NCI-H2029 treated with DMSO at 0.1 percent for 48 hours (cell line): ENCODE data around the gene EPAS1.
A peak's percentile ranks its signal among the peaks of the same experiment; 100 is the strongest.

Experiments used
- DNase-seq: peaks from one replicate; lab custom pipeline; 2025; lab: John Stamatoyannopoulos, UW

Gene EPAS1

DNA sequence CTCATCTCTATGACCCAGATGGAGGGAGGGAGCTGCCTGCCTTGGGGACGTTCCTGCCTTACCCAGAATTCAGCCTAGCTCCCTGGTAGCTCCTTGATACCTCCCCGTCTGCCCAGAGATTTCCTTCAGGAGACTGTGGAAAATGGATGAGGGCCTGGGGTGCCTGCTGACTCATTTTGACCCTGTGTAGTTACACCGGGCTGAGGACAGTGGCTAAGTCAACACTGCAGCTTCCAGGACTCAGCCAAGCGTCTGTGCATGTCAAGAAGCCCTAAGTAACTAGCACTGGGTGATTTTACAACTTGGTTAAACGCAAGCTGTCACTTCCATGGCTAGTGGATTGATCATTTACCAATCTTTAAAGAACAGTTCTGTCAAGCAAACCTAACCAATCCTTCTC lies 23.3 kb upstream of the EPAS1 start:
- no peak for DNase-seq

DNA sequence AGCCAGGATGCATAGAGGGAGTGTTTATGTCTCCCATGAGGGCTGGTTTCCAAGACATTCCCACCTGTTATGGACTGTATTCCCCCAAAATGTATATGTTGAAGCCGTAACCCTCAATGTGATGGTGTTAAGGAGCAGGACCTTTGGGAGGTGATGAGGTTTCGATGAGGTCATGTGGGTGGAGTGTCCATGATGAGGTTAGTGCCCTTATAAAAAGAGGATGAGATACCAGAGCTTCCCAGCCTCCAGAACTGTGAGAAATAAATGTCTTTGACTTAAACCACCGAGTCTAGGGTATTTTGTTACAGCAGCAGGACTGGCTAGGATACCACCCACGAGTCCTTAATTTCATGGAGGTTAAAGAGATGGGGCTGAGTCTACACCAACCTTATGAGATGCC lies 22.6 kb upstream of the EPAS1 start:
- DNase-seq: no peak

DNA sequence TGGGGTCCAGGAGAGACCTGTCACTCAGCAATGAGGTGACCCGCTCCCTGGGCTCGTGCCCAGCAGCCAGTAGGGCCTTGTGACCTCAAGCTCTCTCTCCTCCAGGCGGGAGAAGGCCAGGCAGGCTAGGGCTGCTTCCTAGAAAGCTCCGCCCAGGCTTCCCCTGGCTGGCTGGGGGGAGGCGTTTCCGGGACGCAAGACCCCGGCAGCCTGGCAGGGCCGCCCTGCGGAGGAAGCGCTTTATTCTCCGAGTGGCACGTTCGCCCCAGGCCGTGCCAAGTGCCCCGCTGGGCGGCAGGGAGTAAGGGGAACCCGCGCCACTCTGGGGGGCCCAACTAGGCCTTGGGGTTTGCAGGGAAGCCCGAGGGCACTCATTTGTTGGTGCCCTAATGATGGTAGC lies 21.2 kb upstream of the EPAS1 start:
- no peak for DNase-seq

DNA sequence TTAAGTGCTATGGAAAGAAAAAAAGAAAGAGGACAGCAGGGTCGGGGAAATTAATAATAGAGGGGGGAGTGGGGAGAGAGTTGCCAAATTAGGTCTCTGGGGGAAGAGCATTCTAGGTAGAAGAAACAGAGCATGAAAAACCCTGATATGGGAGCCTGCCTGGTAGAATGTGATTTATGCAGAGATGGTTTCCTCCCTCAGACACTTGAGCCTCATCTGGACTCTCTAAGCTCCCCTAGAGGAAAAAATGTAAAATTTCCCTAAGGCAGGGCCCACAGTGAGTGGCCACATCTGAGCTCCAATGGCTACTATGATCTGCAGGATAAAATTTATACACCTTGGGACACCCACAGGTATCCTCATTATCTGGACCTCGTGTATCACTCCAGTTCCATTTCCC lies 20.6 kb upstream of the EPAS1 start:
- no peak for DNase-seq

DNA sequence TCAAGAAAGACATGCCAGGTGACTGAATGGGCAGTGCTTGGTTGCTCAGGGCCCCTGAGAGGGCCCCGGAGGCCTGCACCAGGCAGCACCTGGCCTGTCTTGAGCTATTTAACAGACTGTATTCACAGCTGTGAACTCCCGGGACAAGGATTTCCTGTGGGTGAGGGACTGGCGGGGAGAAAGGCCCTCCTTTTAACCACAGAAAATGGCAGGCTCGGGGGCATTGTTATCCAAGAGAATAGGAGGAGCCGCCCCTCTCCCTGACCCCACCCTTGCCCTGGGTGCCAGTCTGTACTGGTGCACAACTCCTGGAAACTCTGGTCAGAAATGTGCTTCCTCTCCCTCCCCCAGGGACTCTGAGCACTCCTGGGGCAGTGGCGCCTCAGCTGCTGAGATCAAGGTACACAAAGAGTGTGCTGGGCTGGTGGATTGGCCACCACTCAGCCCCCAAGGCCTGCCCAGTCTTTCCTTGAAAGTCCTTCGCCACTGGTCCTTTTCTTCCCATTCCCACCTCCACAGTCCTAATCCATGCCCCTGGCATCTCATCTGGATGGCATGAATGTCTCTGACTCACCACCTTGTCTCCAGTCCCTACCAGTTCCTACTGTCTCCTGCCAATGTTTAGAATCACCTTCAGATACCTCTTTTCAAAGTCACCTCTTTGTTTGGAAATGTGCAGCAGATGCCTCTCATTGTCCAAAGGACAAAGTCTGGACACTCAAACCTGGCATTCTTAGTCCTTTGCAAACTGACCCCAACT lies 19.6 kb upstream of the EPAS1 start:
- no peak for DNase-seq

DNA sequence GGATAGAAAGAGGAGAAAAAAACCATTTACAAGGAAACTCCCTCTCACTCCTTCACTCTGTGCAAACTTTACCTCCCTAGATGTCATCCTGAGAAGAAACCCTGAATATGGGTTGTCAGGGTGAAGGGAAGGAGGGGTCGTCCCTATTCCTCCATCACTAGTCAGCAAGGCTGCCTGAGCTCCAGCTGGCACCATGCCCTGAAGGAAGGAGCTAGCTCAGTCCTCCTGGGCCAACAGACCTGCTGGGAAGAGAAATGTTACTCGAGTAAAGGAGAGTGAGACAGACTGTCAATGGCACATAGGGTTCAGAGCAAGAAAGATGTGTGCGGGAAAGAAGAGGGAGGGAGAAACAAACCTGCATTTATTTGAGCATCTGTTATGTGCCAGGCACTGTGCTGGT lies 18.3 kb upstream of the EPAS1 start:
- DNase-seq: no peak

DNA sequence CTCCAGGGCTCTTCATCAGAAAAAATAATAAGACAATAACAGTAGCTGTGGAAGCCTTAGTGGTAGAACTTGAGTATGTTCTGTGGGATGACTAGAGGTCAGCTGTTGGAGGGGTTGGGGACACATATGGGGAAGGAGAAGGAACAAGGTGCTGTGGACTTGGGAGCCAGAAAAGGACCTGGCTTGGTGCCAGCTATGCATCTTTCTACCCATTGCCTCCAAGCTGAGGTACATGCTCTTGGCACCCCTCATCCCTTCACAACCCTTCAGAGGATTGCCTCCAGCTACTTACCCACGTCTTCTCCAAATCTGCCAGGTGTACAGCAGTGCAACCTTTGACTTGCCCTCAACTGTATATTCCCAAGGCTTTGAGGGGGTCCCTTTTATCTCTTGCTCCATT lies 15.3 kb upstream of the EPAS1 start:
- no peak for DNase-seq

DNA sequence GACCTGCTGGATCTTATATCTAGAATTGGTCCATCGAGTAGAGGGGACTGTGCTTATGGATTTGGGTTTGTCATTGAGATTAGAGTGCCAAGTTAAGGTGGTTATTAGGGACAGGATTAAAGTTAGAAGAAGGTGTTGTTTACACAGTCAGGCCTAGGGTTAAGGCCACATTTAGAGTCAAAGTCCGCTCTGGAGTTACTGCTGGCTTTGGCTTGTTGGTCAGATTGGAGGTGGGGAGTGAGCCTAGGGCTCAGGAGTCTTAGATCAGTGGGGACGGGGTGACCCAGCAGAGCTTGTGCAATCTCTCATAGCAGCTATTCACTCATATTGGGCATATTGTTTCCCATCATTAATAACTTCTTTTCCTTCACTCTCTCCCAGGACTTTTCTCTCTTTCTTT lies 13.5 kb upstream of the EPAS1 start:
- DNase-seq: no peak

DNA sequence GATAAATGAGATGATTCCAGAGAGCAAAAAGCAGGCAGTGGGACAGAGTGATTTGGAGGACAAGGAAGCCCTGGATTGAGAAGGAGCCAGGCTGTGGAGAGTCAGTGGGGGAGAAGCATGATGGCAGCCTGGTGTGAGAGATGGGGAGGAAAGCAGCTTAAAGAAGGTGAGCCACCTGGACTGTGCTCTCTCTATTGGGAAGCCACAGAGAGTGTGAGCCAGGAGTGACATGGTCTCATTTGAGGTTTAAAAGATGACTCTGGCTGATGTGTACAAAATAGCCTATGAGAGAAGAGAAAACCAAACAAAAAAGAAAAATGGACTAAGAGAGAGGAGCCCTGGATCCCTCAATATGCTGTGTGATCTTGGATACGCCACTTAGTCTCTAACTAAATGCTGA lies 12.9 kb upstream of the EPAS1 start:
- no peak for DNase-seq

DNA sequence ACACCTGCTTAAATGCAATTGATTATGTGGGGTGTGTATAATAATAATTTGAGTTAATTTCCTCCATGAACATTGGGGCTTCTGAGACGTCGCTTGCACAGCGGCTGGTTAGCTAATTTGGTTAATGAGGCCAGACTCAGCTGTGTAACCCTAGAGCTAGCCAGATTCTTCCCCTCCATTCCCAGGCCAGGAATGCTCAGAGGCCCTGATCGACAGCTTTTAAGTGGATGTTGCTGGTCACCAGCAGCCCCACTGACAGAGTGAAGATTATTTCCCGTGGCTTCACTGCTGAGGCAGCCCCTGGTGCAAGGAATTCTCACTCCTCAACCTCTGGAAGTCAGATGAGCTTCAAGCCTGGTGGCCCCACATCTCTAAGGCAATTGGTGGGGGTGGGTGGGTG lies 12.4 kb upstream of the EPAS1 start:
- DNase-seq: no peak

DNA sequence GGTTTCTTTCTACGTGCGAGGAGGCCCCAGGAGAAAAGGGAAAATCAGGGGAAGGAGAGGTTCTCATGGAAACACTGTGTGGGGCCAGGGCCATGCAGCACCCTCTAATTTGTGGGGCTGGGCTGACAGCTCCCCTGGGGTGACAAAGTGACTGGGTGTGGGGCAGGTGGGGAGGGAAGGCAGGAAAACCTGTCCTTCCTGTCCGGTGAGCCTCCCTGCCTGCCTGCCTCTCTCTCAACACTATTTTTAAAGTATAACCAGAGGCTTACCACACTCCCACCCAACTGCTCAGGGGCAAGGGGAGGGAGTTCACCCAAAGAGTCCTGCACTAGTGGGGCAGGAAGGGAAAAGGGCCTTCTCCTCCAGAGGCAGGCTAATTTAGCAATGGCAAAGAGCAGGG lies 10.5 kb upstream of the EPAS1 start:
- no peak for DNase-seq

DNA sequence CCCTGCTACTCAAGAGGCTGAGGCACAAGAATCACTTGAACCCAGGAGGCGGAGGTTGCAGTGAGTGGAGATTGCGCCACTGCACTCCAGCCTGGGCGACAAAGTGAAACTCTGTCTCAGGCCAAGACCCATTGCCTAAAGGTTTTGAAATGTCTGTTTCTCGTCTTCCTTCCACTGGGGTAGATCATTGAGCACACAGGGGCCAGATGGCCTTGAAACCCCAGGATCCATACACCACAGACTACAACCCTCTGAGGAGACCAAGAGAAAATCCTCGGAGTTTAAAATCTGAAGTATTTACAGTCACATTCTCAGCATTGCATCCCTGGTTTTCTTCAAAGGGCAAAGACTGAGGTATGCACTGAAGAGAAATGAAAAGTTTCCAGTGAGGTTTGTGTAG lies 7.1 kb upstream of the EPAS1 start:
- DNase-seq: no peak

DNA sequence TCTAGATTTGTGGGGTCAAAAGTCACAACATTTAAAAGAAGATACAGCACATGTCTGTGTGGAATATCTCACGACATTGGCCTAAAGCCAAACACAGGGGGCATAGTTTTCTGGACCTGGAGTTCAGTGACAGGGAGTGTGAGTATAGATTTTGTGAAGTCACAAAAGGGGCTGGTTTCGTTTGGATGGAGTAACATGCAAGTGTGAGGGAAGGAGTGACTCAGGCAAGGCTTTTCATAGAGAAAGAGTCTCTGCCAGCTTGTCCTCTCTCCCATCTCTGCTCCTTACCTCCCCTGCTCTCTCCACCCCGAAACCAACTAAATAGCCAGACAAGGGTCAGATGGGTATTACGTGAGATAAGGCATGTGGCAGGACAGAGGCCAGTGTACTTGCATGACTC lies 3.7 kb upstream of the EPAS1 start:
- no peak for DNase-seq

DNA sequence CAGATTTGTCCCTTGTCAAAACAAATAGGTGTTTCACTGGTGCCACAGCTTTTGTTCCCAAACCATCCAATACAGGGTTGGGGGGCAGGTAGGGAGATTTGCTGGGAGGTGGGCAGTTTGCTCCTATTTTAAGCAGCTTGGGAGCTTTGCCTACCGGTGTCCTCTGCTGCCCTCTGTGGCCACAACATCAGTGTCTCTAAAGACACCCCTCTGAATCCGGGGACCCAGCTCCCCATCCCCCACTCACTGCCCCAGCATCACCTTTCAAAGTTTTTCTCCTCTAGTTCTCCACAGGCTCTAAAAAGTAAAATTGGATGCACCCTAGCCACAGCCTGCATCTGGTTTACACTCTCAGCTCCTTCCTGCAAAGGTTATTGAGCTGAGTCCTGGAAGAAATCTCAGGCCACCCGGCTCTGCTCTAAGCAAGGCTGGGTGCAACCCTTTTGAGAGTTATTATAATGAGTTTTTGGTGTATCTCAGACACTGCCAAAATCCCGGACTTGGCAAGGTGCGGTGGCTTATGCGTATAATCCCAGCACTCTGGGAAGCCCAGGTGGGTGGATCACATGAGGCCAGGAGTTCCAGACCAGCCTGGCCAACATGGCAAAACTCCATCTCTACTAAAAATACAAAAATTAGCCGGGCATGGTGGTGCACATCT lies 2.9 kb upstream of the EPAS1 start:
- no peak for DNase-seq

DNA sequence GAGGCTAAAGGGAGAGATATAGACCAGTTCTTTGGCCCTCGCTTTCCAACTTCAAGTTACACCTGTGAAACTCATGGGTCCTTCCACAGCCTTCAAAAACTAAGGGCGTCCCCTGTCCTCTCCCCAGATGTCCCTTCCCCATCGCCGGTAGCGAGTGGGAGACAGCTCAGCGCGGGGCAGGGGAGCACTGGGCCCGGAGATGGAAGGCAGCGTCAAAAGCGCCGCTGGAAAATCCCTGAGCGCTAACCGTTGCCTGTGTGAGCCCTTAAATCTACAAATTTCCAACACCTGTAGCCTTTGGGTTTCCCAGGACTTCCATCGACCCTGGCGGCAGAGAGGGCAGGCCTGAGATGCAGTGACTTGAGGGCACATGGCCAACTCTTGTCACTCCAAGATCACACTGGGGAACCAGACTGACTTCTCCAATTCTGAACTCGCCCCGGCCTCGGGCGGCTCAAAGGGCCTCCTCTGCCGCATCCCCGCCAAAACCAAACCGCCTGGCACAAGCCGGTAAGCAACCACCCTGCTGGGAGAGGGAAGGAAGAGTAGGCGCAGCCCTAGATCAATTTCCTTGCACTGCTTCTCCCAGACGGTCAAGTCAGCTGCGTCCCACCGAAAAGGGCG lies 879 bp upstream of the EPAS1 start:
- no peak for DNase-seq

DNA sequence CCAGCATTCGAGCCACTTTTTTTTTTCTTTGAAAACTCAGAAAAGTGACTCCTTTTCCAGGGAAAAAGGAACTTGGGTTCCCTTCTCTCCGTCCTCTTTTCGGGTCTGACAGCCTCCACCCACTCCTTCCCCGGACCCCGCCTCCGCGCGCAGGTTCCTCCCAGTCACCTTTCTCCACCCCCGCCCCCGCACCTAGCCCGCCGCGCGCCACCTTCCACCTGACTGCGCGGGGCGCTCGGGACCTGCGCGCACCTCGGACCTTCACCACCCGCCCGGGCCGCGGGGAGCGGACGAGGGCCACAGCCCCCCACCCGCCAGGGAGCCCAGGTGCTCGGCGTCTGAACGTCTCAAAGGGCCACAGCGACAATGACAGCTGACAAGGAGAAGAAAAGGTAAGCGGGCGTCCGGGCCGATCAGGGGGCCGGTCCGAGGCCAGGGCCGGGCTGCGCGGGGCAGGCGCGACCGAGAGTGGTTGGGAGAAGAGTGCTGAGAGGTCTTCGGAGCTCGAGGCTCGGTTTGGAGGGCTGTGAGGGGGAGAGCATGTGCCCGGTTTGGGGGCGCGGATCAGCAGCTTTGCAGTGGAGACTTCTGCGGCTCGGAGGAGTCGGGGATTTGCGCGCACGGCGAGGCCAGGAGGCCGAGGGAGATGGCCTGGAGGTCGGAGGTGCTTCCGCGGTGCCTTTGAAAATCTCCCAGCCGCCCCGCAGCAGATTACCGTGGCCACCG lies 502 bp downstream of the EPAS1 start:
- peak; percentile 72 for DNase-seq

DNA sequence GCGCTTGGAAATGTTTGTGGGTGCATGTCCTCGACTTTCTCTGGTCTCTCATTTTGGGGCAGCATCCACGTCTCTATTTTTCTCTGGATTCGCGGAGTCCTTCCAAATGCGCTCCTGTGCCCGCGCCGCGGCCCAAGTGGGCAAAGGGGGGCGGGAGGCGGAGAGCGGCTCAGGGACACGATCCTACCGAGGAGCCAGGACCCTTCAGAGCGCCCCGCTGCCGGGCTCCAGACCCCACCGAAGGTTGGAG lies 990 bp downstream of the EPAS1 start:
- DNase-seq: no peak

DNA sequence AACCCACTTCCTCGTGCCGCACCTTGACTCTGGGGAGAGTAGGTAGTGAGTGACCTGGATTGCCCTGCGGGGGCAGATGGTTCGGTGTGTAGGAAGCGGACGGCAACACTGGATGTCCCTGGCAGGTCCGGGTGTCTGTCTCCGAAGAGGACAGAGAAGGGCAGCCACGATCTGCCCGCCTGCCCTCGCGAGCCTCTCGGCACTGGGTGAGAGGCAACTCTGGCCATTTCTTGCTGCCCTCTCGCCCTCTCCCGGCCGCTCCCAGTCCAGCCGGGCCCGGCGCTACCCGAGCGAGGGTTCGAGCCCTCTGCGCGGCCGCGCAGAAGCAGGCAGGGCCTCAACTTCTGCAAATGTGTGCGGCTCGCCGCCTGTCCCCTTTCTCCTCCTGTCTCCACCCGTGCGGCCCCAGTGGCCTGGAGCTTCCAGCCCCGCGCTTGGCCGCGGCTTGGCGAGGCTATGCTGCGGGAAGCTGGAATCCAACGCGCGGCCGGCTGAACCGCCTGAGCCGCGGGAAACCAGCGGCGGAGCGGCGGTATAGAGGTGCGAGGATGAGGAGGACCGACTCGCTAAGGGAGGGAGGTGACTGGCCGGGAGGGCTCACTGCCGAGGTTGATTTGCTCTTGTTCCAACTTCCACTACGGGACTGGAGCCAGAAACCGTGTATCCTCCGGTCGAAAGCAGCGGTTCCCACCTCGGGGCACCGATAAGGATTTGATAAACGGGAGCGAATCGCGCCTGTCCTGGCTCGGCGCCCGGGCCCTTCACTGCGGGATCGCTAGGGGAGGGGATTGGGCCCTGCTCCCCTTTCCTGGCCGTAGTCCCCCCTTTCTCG lies 1.5 kb downstream of the EPAS1 start:
- peak; percentile 33 for DNase-seq

DNA sequence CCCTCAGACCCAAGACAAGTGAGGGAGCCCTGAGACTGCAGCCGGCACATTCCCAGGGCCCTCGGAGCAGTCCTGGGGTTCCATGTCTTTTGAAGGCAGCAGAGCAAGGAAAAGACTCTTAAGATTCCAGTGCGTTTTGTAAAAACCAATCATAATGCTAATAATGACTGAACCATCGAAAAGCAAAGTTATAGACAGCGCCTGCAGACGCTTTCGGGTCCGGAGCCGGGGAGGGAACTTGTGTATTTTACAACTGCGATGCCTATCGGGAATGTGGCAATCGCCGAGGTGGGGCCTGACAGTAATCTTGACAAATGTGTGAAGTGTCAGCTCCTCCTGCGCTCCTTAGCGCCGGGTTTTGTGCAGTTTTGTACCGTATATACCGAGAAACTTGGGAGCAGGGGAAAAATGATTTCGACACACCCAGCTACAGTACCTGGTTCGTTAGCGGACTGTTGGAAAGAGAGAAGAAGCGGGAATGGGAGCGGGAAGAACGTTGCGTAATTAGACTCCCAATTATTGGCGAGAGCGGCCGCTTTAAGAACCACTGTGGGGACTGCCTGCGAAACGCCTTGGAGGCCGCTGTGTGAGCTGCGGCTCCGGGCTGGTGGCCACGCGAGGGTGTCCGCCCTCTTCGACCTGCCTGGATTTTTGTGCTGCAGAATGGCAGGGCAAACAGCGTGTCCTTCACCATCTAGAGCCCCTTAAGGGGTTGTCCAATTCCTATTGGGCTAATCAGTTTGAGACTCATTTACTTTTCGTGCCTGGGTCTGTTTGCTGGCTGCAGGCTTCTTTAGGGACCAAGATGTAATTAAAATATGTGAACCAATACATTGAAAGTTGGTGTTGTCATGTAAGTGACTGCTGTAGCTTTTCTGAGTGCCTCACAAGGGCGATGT lies 2.4 kb downstream of the EPAS1 start:
- peak; percentile 52 for DNase-seq

DNA sequence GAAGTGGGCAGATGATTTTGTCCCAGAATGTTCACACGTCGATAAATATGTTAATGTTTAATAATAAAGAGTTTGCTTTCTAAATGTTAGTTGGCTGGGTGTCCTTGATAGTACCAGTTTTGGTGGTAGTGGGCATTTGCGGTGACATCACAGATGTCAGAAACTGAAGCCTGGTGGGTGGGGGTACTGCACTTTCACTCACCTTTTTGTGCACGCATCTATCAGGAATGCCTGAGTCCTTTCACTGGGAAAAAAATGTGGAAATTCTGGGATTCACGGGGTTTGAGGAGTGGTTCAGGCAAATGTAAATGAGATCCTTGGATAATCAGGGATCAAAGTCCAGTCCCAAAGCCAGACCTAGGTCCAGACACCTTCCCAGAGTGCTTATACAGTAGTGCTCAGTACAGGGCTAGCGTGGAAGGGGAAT lies 3.2 kb downstream of the EPAS1 start:
- DNase-seq: no peak

DNA sequence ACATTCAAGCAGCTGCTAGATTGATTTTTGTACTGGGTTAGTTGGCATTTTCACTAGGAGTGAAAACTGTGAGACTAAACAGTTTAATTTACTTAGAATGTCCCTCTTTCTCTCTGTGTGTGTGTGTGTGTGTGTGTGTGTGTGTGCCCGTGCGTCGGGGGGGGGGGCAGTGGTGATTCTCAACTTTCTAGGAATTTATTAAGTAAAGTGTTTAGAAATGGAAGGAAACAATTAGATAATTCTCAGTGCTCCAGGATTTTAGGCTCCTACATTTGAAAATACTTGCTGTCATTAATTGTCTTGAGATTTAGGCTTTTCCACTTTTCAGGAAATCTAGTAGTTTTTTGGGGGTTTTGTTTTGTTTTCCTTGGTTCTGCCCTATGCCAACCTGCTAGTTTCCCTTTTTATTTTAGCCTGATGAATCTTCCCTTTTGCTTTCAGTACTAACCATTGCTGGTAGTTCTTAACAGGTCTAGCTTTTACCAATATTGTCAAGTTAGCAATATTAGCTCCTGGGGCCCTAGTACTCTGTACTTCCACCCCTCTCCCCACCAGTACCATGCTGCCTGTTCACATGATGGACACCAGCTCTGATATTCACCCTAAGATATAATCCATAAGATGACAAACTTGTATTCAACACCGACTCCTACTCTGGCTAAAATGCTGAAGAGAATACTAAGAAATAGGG lies 4.9 kb downstream of the EPAS1 start:
- DNase-seq: no peak
